IMR-90 (cell line): ENCODE results near the gene LRRC18. TPM values are rescaled to one million over a fixed set of nuclear protein-coding genes. Genes with fewer than 3 reads are reported as not detected.

Source experiments
- ATAC-seq: fragments of 200-7000 bp; cut with Tn5 transposase; 2 replicates; pipeline ENCODE4 v1.9.1; 2020; ENCODE audit warnings: low read depth, mild to moderate bottlenecking, moderate library complexity
- BruUV-seq: library from RNA; stranded (reverse); fragments of 400-500 nt; replicated peaks from 2 replicates; lab custom pipeline; 2021; lab: Mats Ljungman, UMichigan
- CTCF ChIA-PET: fragments of 300-600 bp; formaldehyde crosslinking; extraction: SDS; loops from one replicate; lab custom pipeline; 2021; ENCODE audit warnings: antibody characterized with exemption; lab: Yijun Ruan, JAX
- POLR2A ChIA-PET: fragments of 300-600 bp; sonication (Branson Sonifier 250); formaldehyde crosslinking; loops from one replicate; lab custom pipeline; 2022; ENCODE audit warnings: antibody characterized with exemption; ENCODE audit not compliant: unreplicated experiment; lab: Charles Lee
- DNase-seq: peaks from one replicate; pipeline ENCODE4 v3.0.0; 2013
- H2AFZ ChIP-seq: replicated peaks from 2 replicates; pipeline ENCODE3; 2013; ENCODE audit warnings: low read length, mild to moderate bottlenecking; ENCODE audit not compliant: poor library complexity
- H2AK5ac ChIP-seq: 2 replicates; pipeline ENCODE4 v1.6.1; 2013; ENCODE audit warnings: low read depth, low read length, inconsistent platforms
- H2AK9ac ChIP-seq: replicated peaks from 2 replicates; pipeline ENCODE3; 2013; ENCODE audit warnings: mild to moderate bottlenecking, low read depth, low read length, moderate library complexity; ENCODE audit not compliant: poor library complexity
- H2BK120ac ChIP-seq: 2 replicates; pipeline ENCODE4 v1.6.1; 2013; ENCODE audit warnings: low read depth, low read length, inconsistent platforms
- H2BK15ac ChIP-seq: 3 replicates; pipeline ENCODE4 v1.6.1; 2013; ENCODE audit warnings: low read depth, low read length, inconsistent platforms
- H2BK20ac ChIP-seq: 2 replicates; pipeline ENCODE4 v1.6.1; 2013; ENCODE audit warnings: low read depth, mild to moderate bottlenecking, inconsistent platforms, low read length, moderate library complexity
- H2BK5ac ChIP-seq: 2 replicates; pipeline ENCODE4 v1.6.1; 2013; ENCODE audit warnings: mild to moderate bottlenecking, low read depth, low read length, inconsistent platforms; ENCODE audit not compliant: poor library complexity, severe bottlenecking
- H3K14ac ChIP-seq: replicated peaks from 2 replicates; pipeline ENCODE4 v1.6.1; 2013; ENCODE audit warnings: low read depth, low read length, inconsistent platforms
- H3K18ac ChIP-seq: 2 replicates; pipeline ENCODE4 v1.6.1; 2013; ENCODE audit warnings: low read depth, low read length, control low read depth
- H3K23ac ChIP-seq: 2 replicates; pipeline ENCODE4 v1.6.1; 2013; ENCODE audit warnings: low read depth, low read length, inconsistent platforms
- H3K27ac ChIP-seq: 2 replicates; pipeline ENCODE4 v1.5.1; 2013; ENCODE audit warnings: mild to moderate bottlenecking, control low read depth, low read length; ENCODE audit not compliant: insufficient read depth
- H3K27me3 ChIP-seq: 2 replicates; pipeline ENCODE4 v1.6.1; 2013; ENCODE audit warnings: low read length; ENCODE audit not compliant: control insufficient read depth, insufficient read depth
- H3K36me3 ChIP-seq: 2 replicates; pipeline ENCODE4 v1.6.1; 2013; ENCODE audit warnings: low read length, mixed read lengths; ENCODE audit not compliant: control insufficient read depth, insufficient read depth
- H3K4ac ChIP-seq: 2 replicates; pipeline ENCODE4 v1.6.1; 2013; ENCODE audit warnings: low read depth, low read length, inconsistent platforms
- H3K4me1 ChIP-seq: 2 replicates; pipeline ENCODE4 v1.6.1; 2013; ENCODE audit warnings: low read length, mixed read lengths; ENCODE audit not compliant: control insufficient read depth, insufficient read depth
- H3K4me2 ChIP-seq: 2 replicates; pipeline ENCODE4 v1.6.1; 2013; ENCODE audit warnings: low read depth, mild to moderate bottlenecking, control low read depth, low read length, moderate library complexity
- H3K4me3 ChIP-seq: 2 replicates; pipeline ENCODE4 v1.5.1; 2013; ENCODE audit warnings: low read depth, mild to moderate bottlenecking, control low read depth, low read length, moderate library complexity; ENCODE audit not compliant: insufficient read depth
- H3K56ac ChIP-seq: 2 replicates; pipeline ENCODE4 v1.6.1; 2013; ENCODE audit warnings: low read length, inconsistent platforms; ENCODE audit not compliant: insufficient read depth; ENCODE audit errors: extremely low read depth
- H3K79me1 ChIP-seq, 2 experiments: 2 replicates each; pipeline ENCODE4 v1.6.1; 2013; ENCODE audit warnings: low read length in 2 of 2, inconsistent platforms in 1 of 2, low read depth in 1 of 2
- H3K9ac ChIP-seq: 2 replicates; pipeline ENCODE4 v1.6.1; 2013; ENCODE audit warnings: low read depth, low read length, control low read depth
- H3K9me1 ChIP-seq: 2 replicates; pipeline ENCODE4 v1.6.1; 2013; ENCODE audit warnings: low read length, inconsistent platforms; ENCODE audit not compliant: insufficient read depth
- H3K9me3 ChIP-seq: 2 replicates; pipeline ENCODE4 v1.6.1; 2013; ENCODE audit warnings: low read length; ENCODE audit not compliant: control insufficient read depth, insufficient read depth
- H4K20me1 ChIP-seq: 2 replicates; pipeline ENCODE4 v1.6.1; 2013; ENCODE audit warnings: low read length, inconsistent platforms; ENCODE audit not compliant: insufficient read depth
- H4K5ac ChIP-seq: 2 replicates; pipeline ENCODE4 v1.6.1; 2013; ENCODE audit warnings: mild to moderate bottlenecking, low read depth, low read length, control low read depth
- H4K8ac ChIP-seq, 2 experiments: 2 replicates each; pipeline ENCODE4 v1.6.1; 2013; ENCODE audit warnings: low read depth in 2 of 2, low read length in 2 of 2, control low read depth in 1 of 2, inconsistent platforms in 1 of 2
- H4K91ac ChIP-seq: 2 replicates; pipeline ENCODE4 v1.6.1; 2013; ENCODE audit warnings: low read depth, low read length, inconsistent platforms; ENCODE audit not compliant: insufficient read depth
- RFX5 ChIP-seq: IDR thresholded peaks from 2 replicates; pipeline ENCODE4 v1.8.0; 2012; ENCODE audit warnings: low read depth, mild to moderate bottlenecking, low read length, moderate library complexity
- WGBS, 2 experiments: methylation state at CpG; one replicate each; pipeline versions ENCODE4 v1.1.5 to v1.1.7; 2013; ENCODE audit warnings: missing lambda C conversion rate in 2 of 2; ENCODE audit not compliant: insufficient read length in 1 of 2; ENCODE audit errors: extremely low coverage in 2 of 2; 5-methylcytosine and 5-hydroxymethylcytosine counted together
- dilution Hi-C: fragments of 300-500 bp; cut with HindIII; formaldehyde crosslinking; loops from one replicate; pipeline ENCODE4 v1.14.3; 2018; ENCODE audit warnings: low sequenced_read_pairs; ENCODE audit not compliant: unreplicated experiment
- in situ Hi-C: fragments of 300-500 bp; cut with MboI; formaldehyde crosslinking; loops from 3 replicates; pipeline ENCODE4 v1.14.3; 2019; ENCODE audit warnings: low sequenced_read_pairs, inconsistent platforms, mixed read lengths
- intact Hi-C: fragments of 100-400 bp; cut with micrococcal nuclease; formaldehyde crosslinking; loops from 2 replicates; pipeline ENCODE4 v1.10.0; 2022
- polyA plus RNA-seq, 3 experiments: library from polyadenylated mRNA; depleted of rRNA; stranded (reverse); fragments of >200 nt; gene quantifications; 2 replicates each; pipeline ENCODE4 v1.2.3, GENCODE V29; 2012; ENCODE audit warnings: low replicate concordance in 1 of 3
- total RNA-seq: library from RNA; depleted of rRNA; stranded (reverse); fragments of >200 nt; gene quantifications from 2 replicates; pipeline ENCODE4 v1.2.3, GENCODE V29; 2012

The LRRC18 gene
- total and polyA plus RNA-seq, 2 of the 4 experiments (the other 2 are of a cell fraction) = not detected

GRCh38 chr10:48923748-48924147 lies 15.9 kb downstream of the LRRC18 start:
- H3K9ac ChIP-seq = no peak overlapping the region
- in situ Hi-C loops = no loop called here
- dilution Hi-C loops = no loop called here
- H2AFZ ChIP-seq = no peak overlapping the region
- H3K4me2 ChIP-seq = no peak overlapping the region
- H4K5ac ChIP-seq = no peak overlapping the region
- no peak overlapping the region for H2BK120ac ChIP-seq
- no peak overlapping the region for H3K23ac ChIP-seq
- ATAC-seq (no peak), DNase-seq (no peak)
- TF ChIP-seq RFX5 = no peak
- no peaks in the 10 kb centered on the region for H3K4me1 ChIP-seq
- H3K9me1 ChIP-seq = no peaks in the 10 kb centered on the region
- H4K8ac ChIP-seq = no peak overlapping the region
- H3K9me3 ChIP-seq = no peaks in the 10 kb centered on the region
- no peak overlapping the region for H2BK5ac ChIP-seq
- no peak overlapping the region for H3K27ac ChIP-seq
- H4K91ac ChIP-seq = no peak overlapping the region
- H3K4me3 ChIP-seq = no peak overlapping the region
- intact Hi-C loops = no loop called here
- no CpG with 5 or more reads among the region's 3 CpGs for WGBS, 2 experiments
- peaks cover 11% of the 10 kb centered on the region for H3K27me3 ChIP-seq
- H2BK15ac ChIP-seq = no peak overlapping the region
- BruUV-seq = no TSS peak
- no peak overlapping the region for H3K4ac ChIP-seq
- H2AK9ac ChIP-seq = no peak overlapping the region
- ChIA-PET POLR2A (no interaction called here), CTCF (no interaction called here)
- no peak overlapping the region for H3K14ac ChIP-seq
- H3K18ac ChIP-seq = no peak overlapping the region
- no peak overlapping the region for H3K56ac ChIP-seq
- no peaks in the 10 kb centered on the region for H3K36me3 ChIP-seq
- H4K20me1 ChIP-seq = no peaks in the 10 kb centered on the region
- H2BK20ac ChIP-seq = no peak overlapping the region
- H3K79me1 ChIP-seq = no peaks in the 10 kb centered on the region
- H2AK5ac ChIP-seq = no peak overlapping the region
